ENCODE results near the gene SDCCAG8.

GRCh38 chr1:243364330-243364729 lies 108.5 kb downstream of the SDCCAG8 start:
- TF ChIP-seq TCF7L2 (IDR thresholded peaks at IDR 0.05; ENCODE audit: low read depth, low read length), result no peak
- no peak for TF ChIP-seq CTCF (IDR thresholded peaks at IDR 0.05)
- TF ChIP-seq POLR2AphosphoS5 (IDR thresholded peaks at IDR 0.05; ENCODE audit: low read depth, low read length), result no peak
- TF ChIP-seq REST (IDR thresholded peaks at IDR 0.05; ENCODE audit: insufficient read depth in 1 of 2, low read depth in 2 of 2, low read length in 1 of 2), result no peak
- TF ChIP-seq SIN3A (IDR thresholded peaks at IDR 0.05; ENCODE audit: borderline replicate concordance, insufficient read depth, low read depth, low read length), result no peak
